Measurements from ENCODE around the gene ARID5B.

The ARID5B gene

DNA sequence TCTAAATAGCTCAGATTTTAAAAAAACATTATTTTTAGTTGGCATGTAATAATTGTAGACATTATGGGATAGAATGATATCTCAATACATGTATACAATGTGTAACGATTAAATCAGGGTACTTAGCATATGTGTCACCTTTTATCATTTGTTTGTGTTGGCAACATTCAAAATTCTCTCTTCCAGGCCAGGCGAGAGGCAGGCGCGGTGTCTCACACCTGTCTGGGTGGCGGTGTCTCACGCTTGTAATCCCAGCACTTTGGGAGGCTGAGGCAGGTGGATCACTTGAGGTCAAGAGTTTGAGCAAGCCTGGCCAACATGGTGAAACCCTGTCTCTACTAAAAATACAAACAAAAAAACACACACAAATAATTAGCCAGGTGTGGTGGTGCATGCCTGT is 215.4 kb downstream of the ARID5B start (continued):
- TF ChIP-seq, protein P1, sequence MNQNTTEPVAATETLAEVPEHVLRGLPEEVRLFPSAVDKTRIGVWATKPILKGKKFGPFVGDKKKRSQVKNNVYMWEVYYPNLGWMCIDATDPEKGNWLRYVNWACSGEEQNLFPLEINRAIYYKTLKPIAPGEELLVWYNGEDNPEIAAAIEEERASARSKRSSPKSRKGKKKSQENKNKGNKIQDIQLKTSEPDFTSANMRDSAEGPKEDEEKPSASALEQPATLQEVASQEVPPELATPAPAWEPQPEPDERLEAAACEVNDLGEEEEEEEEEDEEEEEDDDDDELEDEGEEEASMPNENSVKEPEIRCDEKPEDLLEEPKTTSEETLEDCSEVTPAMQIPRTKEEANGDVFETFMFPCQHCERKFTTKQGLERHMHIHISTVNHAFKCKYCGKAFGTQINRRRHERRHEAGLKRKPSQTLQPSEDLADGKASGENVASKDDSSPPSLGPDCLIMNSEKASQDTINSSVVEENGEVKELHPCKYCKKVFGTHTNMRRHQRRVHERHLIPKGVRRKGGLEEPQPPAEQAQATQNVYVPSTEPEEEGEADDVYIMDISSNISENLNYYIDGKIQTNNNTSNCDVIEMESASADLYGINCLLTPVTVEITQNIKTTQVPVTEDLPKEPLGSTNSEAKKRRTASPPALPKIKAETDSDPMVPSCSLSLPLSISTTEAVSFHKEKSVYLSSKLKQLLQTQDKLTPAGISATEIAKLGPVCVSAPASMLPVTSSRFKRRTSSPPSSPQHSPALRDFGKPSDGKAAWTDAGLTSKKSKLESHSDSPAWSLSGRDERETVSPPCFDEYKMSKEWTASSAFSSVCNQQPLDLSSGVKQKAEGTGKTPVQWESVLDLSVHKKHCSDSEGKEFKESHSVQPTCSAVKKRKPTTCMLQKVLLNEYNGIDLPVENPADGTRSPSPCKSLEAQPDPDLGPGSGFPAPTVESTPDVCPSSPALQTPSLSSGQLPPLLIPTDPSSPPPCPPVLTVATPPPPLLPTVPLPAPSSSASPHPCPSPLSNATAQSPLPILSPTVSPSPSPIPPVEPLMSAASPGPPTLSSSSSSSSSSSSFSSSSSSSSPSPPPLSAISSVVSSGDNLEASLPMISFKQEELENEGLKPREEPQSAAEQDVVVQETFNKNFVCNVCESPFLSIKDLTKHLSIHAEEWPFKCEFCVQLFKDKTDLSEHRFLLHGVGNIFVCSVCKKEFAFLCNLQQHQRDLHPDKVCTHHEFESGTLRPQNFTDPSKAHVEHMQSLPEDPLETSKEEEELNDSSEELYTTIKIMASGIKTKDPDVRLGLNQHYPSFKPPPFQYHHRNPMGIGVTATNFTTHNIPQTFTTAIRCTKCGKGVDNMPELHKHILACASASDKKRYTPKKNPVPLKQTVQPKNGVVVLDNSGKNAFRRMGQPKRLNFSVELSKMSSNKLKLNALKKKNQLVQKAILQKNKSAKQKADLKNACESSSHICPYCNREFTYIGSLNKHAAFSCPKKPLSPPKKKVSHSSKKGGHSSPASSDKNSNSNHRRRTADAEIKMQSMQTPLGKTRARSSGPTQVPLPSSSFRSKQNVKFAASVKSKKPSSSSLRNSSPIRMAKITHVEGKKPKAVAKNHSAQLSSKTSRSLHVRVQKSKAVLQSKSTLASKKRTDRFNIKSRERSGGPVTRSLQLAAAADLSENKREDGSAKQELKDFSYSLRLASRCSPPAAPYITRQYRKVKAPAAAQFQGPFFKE (tag by site-specific recombination; IDR thresholded peaks at IDR 0.05; ENCODE audit: borderline replicate concordance): no peak
- TF ChIP-seq MYNN (tag by site-specific recombination; IDR thresholded peaks at IDR 0.05; ENCODE audit: borderline replicate concordance): no peak

DNA sequence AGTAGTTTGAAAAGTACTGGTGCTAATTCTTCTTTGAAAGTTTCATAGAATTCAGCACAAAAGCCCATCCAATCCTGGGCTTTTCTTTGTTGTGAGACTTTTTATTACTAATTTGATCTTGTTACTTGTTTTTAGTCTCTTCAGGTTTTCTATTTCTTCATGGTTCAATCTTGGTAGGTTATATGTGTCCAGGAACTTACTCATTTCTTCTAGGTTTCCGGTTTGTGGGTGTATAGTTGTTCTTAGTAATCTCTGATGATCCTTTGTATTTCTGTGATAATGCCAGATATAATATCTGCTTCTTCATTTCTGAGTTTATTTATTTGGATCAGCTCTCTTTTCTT is 219.7 kb downstream of the ARID5B start:
- ChIA-PET POLR2A (no interaction called here), CTCF (no interaction called here)
- H3K27ac ChIP-seq (ENCODE audit: extremely low read depth, low read depth, low read length): no peak overlapping the region
- H3K4me3 ChIP-seq (ENCODE audit: low read depth, low read length): no peak overlapping the region
- H3K4me1 ChIP-seq (ENCODE audit: control insufficient read depth, insufficient read depth, low read length): no peaks in the 10 kb centered on the region
- no peaks in the 10 kb centered on the region; the same call in 1 of the 2 replicates for H3K9me3 ChIP-seq (ENCODE audit: control insufficient read depth, insufficient read depth, low read depth, low read length)
- H3K36me3 ChIP-seq (ENCODE audit: control insufficient read depth in 2 of 2, insufficient read depth in 1 of 2, low read length in 2 of 2): no peaks in the 10 kb centered on the region
- TF ChIP-seq ZNF19 (tag by site-specific recombination; IDR thresholded peaks at IDR 0.05; ENCODE audit: low read depth) (no peak), KLF7 (tag by site-specific recombination; IDR thresholded peaks at IDR 0.05; ENCODE audit: borderline replicate concordance) (no peak), EGR2 (tag by site-specific recombination; IDR thresholded peaks at IDR 0.05; ENCODE audit: low read depth) (no peak), ZNF658 (tag by site-specific recombination; IDR thresholded peaks at IDR 0.05) (no peak), ZNF184 (tag by site-specific recombination; IDR thresholded peaks at IDR 0.05) (no peak), ZNF133 (tag by site-specific recombination; IDR thresholded peaks at IDR 0.05) (no peak), MYNN (tag by site-specific recombination; IDR thresholded peaks at IDR 0.05; ENCODE audit: borderline replicate concordance) (no peak), MEIS1 (CRISPR knock-in tag; IDR thresholded peaks at IDR 0.05; ENCODE audit: borderline replicate concordance) (no peak), OSR2 (tag by site-specific recombination; IDR thresholded peaks at IDR 0.05) (no peak), ZNF221 (tag by site-specific recombination; IDR thresholded peaks at IDR 0.05; ENCODE audit: borderline replicate concordance) (no peak), ZNF558 (tag by site-specific recombination; IDR thresholded peaks at IDR 0.05) (no peak), ZNF354C (tag by site-specific recombination; IDR thresholded peaks at IDR 0.05; ENCODE audit: borderline replicate concordance, low read depth) (no peak), ZNF549 (tag by site-specific recombination; IDR thresholded peaks at IDR 0.05) (no peak), ZNF266 (tag by site-specific recombination; IDR thresholded peaks at IDR 0.05; ENCODE audit: low read depth) (no peak), ZNF792 (tag by site-specific recombination; IDR thresholded peaks at IDR 0.05) (no peak)
- TF ChIP-seq, protein P2, sequence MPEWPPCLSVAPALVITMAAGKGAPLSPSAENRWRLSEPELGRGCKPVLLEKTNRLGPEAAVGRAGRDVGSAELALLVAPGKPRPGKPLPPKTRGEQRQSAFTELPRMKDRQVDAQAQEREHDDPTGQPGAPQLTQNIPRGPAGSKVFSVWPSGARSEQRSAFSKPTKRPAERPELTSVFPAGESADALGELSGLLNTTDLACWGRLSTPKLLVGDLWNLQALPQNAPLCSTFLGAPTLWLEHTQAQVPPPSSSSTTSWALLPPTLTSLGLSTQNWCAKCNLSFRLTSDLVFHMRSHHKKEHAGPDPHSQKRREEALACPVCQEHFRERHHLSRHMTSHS (tag by site-specific recombination; IDR thresholded peaks at IDR 0.05): no peak
- TF ChIP-seq, protein P3, sequence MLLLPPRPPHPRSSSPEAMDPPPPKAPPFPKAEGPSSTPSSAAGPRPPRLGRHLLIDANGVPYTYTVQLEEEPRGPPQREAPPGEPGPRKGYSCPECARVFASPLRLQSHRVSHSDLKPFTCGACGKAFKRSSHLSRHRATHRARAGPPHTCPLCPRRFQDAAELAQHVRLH (tag by site-specific recombination; IDR thresholded peaks at IDR 0.05): no peak
- TF ChIP-seq, protein P4, sequence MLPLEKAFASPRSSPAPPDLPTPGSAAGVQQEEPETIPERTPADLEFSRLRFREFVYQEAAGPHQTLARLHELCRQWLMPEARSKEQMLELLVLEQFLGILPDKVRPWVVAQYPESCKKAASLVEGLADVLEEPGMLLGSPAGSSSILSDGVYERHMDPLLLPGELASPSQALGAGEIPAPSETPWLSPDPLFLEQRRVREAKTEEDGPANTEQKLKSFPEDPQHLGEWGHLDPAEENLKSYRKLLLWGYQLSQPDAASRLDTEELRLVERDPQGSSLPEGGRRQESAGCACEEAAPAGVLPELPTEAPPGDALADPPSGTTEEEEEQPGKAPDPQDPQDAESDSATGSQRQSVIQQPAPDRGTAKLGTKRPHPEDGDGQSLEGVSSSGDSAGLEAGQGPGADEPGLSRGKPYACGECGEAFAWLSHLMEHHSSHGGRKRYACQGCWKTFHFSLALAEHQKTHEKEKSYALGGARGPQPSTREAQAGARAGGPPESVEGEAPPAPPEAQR (tag by site-specific recombination; IDR thresholded peaks at IDR 0.05): no peak
- TF ChIP-seq, protein P5, sequence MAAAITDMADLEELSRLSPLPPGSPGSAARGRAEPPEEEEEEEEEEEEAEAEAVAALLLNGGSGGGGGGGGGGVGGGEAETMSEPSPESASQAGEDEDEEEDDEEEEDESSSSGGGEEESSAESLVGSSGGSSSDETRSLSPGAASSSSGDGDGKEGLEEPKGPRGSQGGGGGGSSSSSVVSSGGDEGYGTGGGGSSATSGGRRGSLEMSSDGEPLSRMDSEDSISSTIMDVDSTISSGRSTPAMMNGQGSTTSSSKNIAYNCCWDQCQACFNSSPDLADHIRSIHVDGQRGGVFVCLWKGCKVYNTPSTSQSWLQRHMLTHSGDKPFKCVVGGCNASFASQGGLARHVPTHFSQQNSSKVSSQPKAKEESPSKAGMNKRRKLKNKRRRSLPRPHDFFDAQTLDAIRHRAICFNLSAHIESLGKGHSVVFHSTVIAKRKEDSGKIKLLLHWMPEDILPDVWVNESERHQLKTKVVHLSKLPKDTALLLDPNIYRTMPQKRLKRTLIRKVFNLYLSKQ (tag by site-specific recombination; IDR thresholded peaks at IDR 0.05; ENCODE audit: borderline replicate concordance): no peak
- TF ChIP-seq, protein P6, sequence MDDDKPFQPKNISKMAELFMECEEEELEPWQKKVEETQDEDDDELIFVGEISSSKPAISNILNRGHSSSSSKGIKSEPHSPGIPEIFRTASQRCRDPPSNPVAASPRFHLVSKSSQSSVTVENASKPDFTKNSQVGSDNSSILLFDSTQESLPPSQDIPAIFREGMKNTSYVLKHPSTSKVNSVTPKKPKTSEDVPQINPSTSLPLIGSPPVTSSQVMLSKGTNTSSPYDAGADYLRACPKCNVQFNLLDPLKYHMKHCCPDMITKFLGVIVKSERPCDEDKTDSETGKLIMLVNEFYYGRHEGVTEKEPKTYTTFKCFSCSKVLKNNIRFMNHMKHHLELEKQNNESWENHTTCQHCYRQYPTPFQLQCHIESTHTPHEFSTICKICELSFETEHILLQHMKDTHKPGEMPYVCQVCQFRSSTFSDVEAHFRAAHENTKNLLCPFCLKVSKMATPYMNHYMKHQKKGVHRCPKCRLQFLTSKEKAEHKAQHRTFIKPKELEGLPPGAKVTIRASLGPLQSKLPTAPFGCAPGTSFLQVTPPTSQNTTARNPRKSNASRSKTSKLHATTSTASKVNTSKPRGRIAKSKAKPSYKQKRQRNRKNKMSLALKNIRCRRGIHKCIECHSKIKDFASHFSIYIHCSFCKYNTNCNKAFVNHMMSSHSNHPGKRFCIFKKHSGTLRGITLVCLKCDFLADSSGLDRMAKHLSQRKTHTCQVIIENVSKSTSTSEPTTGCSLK (tag by site-specific recombination; IDR thresholded peaks at IDR 0.05): no peak

All from HEK293 (cell line).